ENCODE measurements around the gene SERPINH1. TPM values are rescaled to one million over a fixed set of nuclear protein-coding genes. Genes with fewer than 3 reads are reported as not detected.
A peak's percentile ranks its signal among the peaks of the same experiment; 100 is the strongest.
"Not testable (repeated sequence)": the region's sequence is repeated elsewhere in the genome, so short reads cannot be mapped to it uniquely, and the experiment has no call there.

Gene SERPINH1
- total RNA-seq, 1 donor from 2014 or later: 1,290 TPM

DNA sequence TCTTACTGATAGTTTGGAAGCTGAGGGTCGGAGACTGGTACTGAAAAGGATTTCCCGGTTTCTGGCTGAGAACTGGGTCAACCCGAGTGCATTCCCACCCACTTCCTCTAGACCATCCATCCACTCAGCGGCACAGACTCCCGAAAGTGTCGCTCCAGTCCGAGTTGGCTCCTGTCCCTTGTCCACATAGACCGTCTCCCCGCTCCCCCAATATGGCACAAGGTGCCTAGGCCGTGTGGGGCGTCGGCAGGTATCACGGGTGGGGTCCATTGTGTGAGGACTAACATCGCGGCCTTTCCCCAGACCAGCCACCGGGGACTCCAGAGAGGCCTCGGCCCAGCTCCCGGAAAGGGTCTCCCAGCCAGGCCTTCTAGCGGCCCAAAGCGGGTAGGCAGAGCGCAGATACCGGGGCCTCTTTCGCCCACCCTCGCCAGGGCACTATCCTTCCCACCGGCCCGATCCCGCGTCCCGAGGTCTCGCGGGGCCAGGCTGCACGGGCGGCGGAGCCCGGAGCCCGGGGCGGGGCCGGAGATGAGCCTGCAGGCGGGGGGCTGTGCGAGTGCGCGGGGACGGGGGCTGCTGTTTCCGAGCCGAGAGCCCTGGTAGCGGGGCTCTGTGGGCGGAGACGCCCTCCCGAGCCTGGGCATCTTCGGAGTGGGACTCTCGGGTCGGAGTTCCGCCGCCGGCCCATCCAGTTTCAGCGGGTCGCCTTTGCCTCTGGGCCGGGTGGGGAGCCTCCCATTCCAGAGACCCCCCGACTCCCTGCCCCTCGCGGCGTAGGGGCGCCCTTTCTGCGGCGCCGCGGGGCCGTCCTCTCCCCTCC is 21.1 kb downstream of the SERPINH1 start:
- Histone ChIP-seq H3K9me3 (no peaks in the 10 kb centered on the region), H3K4me3 (peak overlapping the region; percentile 82 to 83), H3K27ac (peak overlapping the region; percentile 97 to 99), H3K27me3 (no peaks in the 10 kb centered on the region), H3K4me1 (peaks cover 0 to 15% of the 10 kb centered on the region in 2 donors), H3K36me3 (no peaks in the 10 kb centered on the region)
- TF ChIP-seq, protein P1, sequence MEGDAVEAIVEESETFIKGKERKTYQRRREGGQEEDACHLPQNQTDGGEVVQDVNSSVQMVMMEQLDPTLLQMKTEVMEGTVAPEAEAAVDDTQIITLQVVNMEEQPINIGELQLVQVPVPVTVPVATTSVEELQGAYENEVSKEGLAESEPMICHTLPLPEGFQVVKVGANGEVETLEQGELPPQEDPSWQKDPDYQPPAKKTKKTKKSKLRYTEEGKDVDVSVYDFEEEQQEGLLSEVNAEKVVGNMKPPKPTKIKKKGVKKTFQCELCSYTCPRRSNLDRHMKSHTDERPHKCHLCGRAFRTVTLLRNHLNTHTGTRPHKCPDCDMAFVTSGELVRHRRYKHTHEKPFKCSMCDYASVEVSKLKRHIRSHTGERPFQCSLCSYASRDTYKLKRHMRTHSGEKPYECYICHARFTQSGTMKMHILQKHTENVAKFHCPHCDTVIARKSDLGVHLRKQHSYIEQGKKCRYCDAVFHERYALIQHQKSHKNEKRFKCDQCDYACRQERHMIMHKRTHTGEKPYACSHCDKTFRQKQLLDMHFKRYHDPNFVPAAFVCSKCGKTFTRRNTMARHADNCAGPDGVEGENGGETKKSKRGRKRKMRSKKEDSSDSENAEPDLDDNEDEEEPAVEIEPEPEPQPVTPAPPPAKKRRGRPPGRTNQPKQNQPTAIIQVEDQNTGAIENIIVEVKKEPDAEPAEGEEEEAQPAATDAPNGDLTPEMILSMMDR (IDR thresholded peaks at IDR 0.05): peak; percentile 33 to 43 (median 39)
- DNase-seq (ENCODE audit: low spot score in 2 of 2): peak in 1 of 2 donors; percentile 78
- intact Hi-C loops (cut with DNase I): loop anchor here (1.0 to 5.0 kb wide), 3 partner anchors 21 to 166 kb away; partner anchors contain the start of gene MAP6

DNA sequence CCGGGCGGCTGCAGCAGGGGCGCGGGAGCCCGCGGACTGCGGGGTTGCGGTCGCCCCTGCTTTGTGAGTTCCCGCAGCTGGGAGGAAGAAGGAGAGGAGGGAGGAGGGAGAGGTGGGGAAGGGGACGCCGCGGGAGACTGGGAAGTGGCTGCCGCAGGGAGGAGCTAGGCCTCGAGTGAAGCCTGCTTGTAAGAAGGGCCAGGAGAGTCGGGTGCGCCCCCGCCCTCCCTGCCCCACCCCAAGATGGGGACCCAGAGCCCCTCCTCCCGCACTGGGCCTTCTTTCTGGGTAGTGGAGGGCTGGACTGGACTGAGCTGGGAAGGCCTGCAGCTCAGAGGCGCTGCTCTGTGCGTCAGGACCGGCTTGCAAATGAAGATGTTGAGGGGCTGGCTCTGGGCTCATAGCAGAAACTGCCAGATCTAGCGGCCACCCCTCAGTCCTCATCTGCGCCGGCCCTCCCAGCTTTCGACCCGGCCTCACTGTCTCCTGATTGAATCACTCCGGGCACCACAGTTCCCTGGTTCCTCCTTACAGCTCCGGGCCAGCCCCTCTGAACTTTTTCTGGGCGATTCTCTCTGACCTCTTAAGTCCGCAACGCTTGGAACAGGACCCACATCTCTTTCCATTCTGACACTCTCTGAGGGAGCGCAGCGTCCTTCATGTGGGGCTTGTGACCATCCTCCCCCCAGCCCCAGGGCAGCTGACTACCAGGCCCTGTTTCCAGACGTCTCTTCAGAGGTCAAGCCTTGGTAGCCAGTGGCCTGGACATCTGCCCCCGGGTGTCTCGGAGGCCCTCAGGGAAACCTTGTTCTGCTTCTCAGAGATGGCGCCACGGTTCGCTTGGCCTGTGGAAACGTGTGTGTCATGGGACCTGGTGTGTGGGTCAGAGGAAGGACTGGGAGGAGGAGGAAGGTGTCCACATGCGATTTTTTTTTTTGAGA is 21.9 kb downstream of the SERPINH1 start:
- peak overlapping the region; percentile 82 to 83 for H3K4me3 ChIP-seq
- intact Hi-C loops (cut with DNase I): loop anchor here (1.0 to 5.0 kb wide), 3 partner anchors 20 to 167 kb away; partner anchors contain the start of gene MAP6

DNA sequence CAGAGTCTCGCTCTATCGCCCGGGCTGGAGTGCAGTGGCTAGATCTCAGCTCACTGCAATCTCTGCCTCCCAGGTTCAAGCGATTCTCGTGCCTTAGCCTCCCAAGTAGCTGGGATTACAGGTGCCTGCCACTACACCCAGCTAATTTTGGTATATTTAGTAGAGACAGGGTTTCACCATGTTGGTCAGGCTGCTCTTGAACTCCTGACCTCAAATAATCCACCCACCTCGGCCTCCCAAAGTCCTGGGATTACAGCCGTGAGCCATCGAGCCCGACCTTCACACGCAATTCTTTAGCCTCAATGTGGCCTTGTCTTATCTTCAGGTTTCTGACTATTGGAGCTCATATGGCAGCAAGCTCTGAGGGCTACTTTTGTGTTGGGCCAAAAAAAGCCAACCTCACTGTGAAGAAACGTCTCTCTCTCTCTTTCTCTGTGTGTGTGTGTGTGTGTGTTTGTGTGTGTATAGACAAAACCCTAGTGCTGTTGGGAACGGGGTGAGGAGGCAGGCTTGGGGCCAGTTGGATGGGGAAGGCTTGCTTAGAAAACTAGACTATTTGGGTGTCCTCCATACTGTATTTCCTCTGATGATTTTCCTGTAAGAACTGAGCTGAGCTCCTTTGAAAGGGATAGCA is 22.7 kb downstream of the SERPINH1 start:
- H3K4me3 ChIP-seq; H3K9me3 ChIP-seq; DNase-seq (ENCODE audit: low spot score in 2 of 2); H3K36me3 ChIP-seq; H3K27me3 ChIP-seq: not testable (repeated sequence)
- Histone ChIP-seq H3K4me1 (peaks cover 0 to 15% of the 10 kb centered on the region in 2 donors), H3K27ac (peak overlapping the region; percentile 97 to 99)
- intact Hi-C loops (cut with DNase I): loop anchor here (5.0 kb wide), 2 partner anchors 83 to 167 kb away; partner anchors contain the start of gene MAP6

More for the DNA sequence above, 21.9 kb downstream of the SERPINH1 start:
- no peaks in the 10 kb centered on the region for H3K27me3 ChIP-seq
- peak in 1 of 2 donors; percentile 85 for DNase-seq (ENCODE audit: low spot score in 2 of 2)
- H3K36me3 ChIP-seq: no peaks in the 10 kb centered on the region
- peaks cover 0 to 15% of the 10 kb centered on the region in 2 donors for H3K4me1 ChIP-seq
- TF ChIP-seq, protein P1 (IDR thresholded peaks at IDR 0.05): no peak
- no peaks in the 10 kb centered on the region for H3K9me3 ChIP-seq
- peak overlapping the region; percentile 97 to 99 for H3K27ac ChIP-seq

DNA sequence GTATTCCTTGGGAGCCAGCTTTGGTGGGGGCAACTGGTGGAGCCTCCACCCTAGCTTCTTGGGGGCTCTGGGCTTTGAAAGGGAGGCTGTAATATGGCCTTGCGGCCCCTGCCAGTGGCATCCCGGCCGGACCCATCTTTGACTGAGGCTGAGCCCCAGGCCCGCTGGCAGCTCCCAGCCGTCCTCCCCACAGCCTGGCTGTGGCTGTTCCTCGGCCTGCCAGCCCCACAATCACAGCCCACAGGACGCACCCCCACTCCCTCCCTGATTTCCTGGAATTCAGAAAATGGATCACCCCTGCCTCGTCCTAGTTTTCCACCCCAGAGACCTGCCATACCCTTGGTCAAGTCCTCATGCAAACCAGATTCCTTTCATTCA is 23.2 kb downstream of the SERPINH1 start:
- H3K4me3 ChIP-seq: no peak overlapping the region
- intact Hi-C loops (cut with DNase I): no loop called here
- H3K27me3 ChIP-seq: no peaks in the 10 kb centered on the region
- H3K27ac ChIP-seq: peak overlapping the region; percentile 97 to 99
- no peaks in the 10 kb centered on the region for H3K9me3 ChIP-seq
- no peaks in the 10 kb centered on the region for H3K36me3 ChIP-seq
- peaks cover 0 to 15% of the 10 kb centered on the region in 2 donors for H3K4me1 ChIP-seq
- DNase-seq (ENCODE audit: low spot score in 2 of 2): no peak
- TF ChIP-seq, protein P1 (IDR thresholded peaks at IDR 0.05): no peak

DNA sequence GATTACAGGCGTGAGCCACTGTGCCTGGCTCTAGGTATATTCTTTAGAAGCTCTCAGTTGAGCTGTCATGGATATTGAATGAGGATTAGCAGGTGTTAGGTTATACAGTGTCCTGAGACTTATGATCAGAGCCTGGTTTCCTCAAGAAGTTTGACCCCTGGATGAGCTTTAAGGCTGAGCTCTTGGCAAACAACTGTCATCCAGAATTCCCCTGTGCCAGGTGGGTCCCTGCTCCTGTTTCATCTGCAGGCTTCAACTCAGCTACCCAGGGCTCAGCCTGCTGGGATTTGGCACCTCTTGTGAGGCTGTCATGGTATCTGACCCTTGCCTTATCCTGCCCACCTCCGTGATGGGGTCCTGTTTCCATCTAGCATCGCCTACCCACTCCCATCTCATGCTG is 24.3 kb downstream of the SERPINH1 start:
- no peaks in the 10 kb centered on the region for H3K27me3 ChIP-seq
- no peak overlapping the region for H3K4me3 ChIP-seq
- no peak for DNase-seq (ENCODE audit: low spot score in 2 of 2)
- H3K27ac ChIP-seq: no peak overlapping the region
- peaks cover 0 to 15% of the 10 kb centered on the region in 2 donors for H3K4me1 ChIP-seq
- TF ChIP-seq, protein P1 (IDR thresholded peaks at IDR 0.05): no peak
- intact Hi-C loops (cut with DNase I): no loop called here
- no peaks in the 10 kb centered on the region for H3K9me3 ChIP-seq
- no peaks in the 10 kb centered on the region for H3K36me3 ChIP-seq
